CD4-positive, alpha-beta T cell treated with Interleukin-17A for 1 hour (primary cell): ENCODE results near the gene CMTM8.

Source experiments
- DNase-seq: peaks from one replicate; pipeline ENCODE4 v3.0.0-alpha.2; 2020

The CMTM8 gene

DNA sequence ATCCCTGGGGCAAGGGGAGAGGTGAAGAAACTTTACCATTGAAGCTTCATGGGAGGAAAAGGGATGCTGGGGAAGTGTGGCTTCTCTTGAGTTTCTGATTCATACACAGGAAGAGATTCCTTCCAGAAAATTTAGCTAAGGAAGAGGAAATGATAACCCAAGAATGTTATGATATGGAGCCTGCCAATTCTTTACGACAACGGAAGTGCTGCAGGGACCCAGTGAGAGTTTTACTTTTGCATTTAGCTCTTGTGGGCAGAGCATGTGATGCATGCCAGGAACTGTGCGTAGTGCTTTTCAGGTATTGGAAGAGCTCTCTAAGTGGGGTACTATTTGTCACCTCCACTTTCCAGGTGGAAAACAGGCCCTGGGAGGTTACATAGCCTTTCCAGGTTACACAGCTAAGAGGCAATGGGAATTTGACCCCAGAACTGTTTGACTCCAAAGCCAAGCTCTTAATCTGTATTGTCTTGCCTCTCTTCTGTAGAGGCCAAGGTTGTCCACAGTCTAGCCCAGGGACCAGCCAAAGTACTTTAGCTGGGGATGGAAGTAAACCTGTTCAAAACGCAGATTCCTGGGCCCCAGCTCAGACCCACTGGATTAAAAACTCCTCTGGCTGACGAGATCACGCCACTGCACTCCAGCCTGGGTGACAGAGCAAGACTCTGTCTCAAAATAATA lies 176.2 kb downstream of the CMTM8 start:
- peak; percentile 74 for DNase-seq

DNA sequence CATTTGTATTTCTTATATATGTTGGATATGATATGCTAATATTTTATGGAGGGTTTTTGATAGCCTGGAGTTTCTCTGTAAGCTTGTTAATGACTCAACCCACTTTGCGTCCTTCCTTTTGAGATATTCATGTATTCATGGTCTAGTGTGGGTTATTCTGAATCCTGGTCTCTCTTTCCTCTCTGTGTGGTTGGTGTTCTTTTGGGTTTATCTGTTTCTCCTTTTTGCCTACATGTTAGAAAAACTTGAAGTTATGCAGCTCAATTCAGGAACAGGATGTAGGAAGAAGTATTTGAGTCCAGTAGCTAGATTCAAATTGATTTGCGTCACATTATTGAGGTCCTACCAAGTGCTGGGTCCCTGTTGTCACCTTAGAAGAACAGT lies 181.3 kb downstream of the CMTM8 start:
- no peak for DNase-seq
